Ammon's horn (tissue), 1 donor: ENCODE measurements around the gene VOPP1.
"Not testable (repeated sequence)": the region's sequence is repeated elsewhere in the genome, so short reads cannot be mapped to it uniquely, and the experiment has no call there.

Experiments used
- DNase-seq: peaks from one replicate; pipeline ENCODE4 v3.0.0-alpha.2; 2016; ENCODE audit warnings: low spot score

VOPP1 gene

GRCh38 chr7:55510206-55510605 is 62.1 kb downstream of the VOPP1 start:
- DNase-seq, result not testable (repeated sequence)

- no peak for DNase-seq
Measured at GRCh38 chr7:55509322-55509721, 63.0 kb downstream of the VOPP1 start.

GRCh38 chr7:55508221-55509011 is 63.9 kb downstream of the VOPP1 start:
- DNase-seq, result no peak

GRCh38 chr7:55507743-55508142 is 64.6 kb downstream of the VOPP1 start:
- no peak for DNase-seq

- DNase-seq, result no peak
Measured at GRCh38 chr7:55504967-55505658, 67.2 kb downstream of the VOPP1 start.

GRCh38 chr7:55504093-55504859 is 68.0 kb downstream of the VOPP1 start:
- DNase-seq, result no peak

GRCh38 chr7:55502858-55503440 is 69.4 kb downstream of the VOPP1 start:
- DNase-seq, result no peak

GRCh38 chr7:55502124-55502857 is 70.0 kb downstream of the VOPP1 start:
- peak; percentile 57 for DNase-seq

- DNase-seq, result no peak
Measured at GRCh38 chr7:55501611-55502010, 70.7 kb downstream of the VOPP1 start.

- no peak for DNase-seq
Measured at GRCh38 chr7:55500117-55500756, 72.1 kb downstream of the VOPP1 start.

GRCh38 chr7:55499591-55499990 is 72.7 kb downstream of the VOPP1 start:
- no peak for DNase-seq

GRCh38 chr7:55498770-55499169 is 73.5 kb downstream of the VOPP1 start:
- no peak for DNase-seq

- no peak for DNase-seq
Measured at GRCh38 chr7:55498142-55498541, 74.2 kb downstream of the VOPP1 start.

- no peak for DNase-seq
Measured at GRCh38 chr7:55497521-55497920, 74.8 kb downstream of the VOPP1 start.

GRCh38 chr7:55496906-55497305 is 75.4 kb downstream of the VOPP1 start:
- DNase-seq, result no peak

- DNase-seq, result no peak
Measured at GRCh38 chr7:55494951-55495350, 77.4 kb downstream of the VOPP1 start.

GRCh38 chr7:55493408-55493807 is 78.9 kb downstream of the VOPP1 start:
- DNase-seq, result no peak

GRCh38 chr7:55491346-55491745 is 81.0 kb downstream of the VOPP1 start:
- no peak for DNase-seq

GRCh38 chr7:55490099-55490498 is 82.2 kb downstream of the VOPP1 start:
- DNase-seq, result no peak

GRCh38 chr7:55489552-55489951 is 82.8 kb downstream of the VOPP1 start:
- no peak for DNase-seq

GRCh38 chr7:55488804-55489340 is 83.4 kb downstream of the VOPP1 start:
- DNase-seq, result no peak
